ENCODE data around the gene SERINC5. TPM values are rescaled to one million over a fixed set of nuclear protein-coding genes. Genes with fewer than 3 reads are reported as not detected.

SERINC5 gene
- total RNA-seq, 4 donors from 2014 or later = 22.6 to 26.9 (median 24.8) TPM

DNA sequence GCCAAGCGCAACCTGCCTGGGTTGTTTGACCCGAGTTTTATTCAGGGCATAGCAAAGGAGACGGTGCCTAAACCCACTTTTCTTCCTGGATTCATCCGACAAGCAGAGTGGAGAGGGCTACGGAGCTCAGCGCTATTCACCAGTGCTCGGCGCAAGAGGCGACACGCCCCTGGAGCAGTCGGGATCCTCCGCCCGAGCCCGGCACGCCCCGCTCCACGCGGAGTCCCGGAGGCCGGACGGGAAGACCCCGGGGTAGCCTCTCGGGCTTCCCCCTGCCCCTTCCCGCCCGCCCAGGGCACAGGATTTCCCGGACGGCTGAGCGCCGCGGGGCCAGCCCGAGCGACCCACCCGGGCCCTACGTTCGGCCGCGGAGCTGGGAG, 427 bp downstream of the SERINC5 start:
- Histone ChIP-seq H3K4me3 (replicated peaks in 1 of 3) (peak overlapping the region; percentile 16 to 84 (median 68)), H3K36me3 (no peaks in the 10 kb centered on the region), H3K4me1 (peaks cover 17 to 28% of the 10 kb centered on the region in 2 donors), H3K9me3 (no peaks in the 10 kb centered on the region), H3K27me3 (no peaks in the 10 kb centered on the region), H3K27ac (peak overlapping the region; percentile 89 to 99 (median 99))
- TF ChIP-seq POLR2A (IDR thresholded peaks at IDR 0.05) = no peak
- TF ChIP-seq, protein P1, sequence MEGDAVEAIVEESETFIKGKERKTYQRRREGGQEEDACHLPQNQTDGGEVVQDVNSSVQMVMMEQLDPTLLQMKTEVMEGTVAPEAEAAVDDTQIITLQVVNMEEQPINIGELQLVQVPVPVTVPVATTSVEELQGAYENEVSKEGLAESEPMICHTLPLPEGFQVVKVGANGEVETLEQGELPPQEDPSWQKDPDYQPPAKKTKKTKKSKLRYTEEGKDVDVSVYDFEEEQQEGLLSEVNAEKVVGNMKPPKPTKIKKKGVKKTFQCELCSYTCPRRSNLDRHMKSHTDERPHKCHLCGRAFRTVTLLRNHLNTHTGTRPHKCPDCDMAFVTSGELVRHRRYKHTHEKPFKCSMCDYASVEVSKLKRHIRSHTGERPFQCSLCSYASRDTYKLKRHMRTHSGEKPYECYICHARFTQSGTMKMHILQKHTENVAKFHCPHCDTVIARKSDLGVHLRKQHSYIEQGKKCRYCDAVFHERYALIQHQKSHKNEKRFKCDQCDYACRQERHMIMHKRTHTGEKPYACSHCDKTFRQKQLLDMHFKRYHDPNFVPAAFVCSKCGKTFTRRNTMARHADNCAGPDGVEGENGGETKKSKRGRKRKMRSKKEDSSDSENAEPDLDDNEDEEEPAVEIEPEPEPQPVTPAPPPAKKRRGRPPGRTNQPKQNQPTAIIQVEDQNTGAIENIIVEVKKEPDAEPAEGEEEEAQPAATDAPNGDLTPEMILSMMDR (IDR thresholded peaks at IDR 0.05) = no peak
- intact Hi-C loops (cut with DNase I) = loop anchor here (10.0 kb wide), 1 partner anchor 81 kb away; no protein-coding TSS in a partner anchor
- 0% methylated on average over 3 to 5 of the region's 37 CpGs for WGBS, 2 donors
- DNase-seq = peak; percentile 63 to 66

DNA sequence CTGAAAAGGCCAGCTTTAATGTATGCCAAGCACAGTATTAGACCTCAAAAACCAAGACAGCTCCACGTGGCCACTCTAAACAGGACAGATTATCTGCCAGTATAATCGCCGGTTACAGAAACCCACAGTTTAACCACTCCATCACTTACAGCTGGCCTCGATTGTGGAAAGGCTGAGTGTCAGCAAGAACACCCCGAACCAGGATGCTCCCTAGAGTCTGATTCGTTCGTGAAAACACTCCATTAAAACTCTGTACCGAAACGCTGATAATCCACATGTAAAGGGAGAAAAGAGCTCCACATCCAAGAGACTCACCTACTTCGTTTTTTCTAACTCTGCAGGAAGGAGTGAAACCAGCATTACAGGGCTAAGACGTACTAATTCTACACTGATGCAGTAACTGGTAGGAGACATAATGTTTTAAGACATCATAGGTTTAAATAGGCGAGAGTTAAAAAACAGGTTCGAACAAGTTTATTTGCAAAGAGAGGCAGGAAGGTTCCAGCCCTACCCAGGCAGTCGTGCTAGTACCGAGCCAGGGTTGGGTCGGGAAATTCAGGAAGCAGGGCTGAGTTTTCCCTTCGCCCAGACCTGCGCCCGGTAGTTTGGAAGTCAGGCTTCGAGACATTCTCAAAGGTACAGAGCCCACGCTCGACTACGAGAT, 949 bp downstream of the SERINC5 start:
- 3 to 4% methylated on average over 22 to 23 of the region's 23 CpGs for WGBS, 2 donors
- H3K4me1 ChIP-seq = peaks cover 17 to 28% of the 10 kb centered on the region in 2 donors
- H3K36me3 ChIP-seq = no peaks in the 10 kb centered on the region
- intact Hi-C loops (cut with DNase I) = loop anchor here (10.0 kb wide), 1 partner anchor 80 kb away; no protein-coding TSS in a partner anchor
- H3K9me3 ChIP-seq = no peaks in the 10 kb centered on the region
- peak overlapping the region; percentile 89 to 99 (median 99) for H3K27ac ChIP-seq
- TF ChIP-seq, protein P1 (IDR thresholded peaks at IDR 0.05) = no peak
- no peak for TF ChIP-seq POLR2A (IDR thresholded peaks at IDR 0.05)
- no peak for DNase-seq
- peak overlapping the region; percentile 16 to 84 (median 68) for H3K4me3 ChIP-seq (replicated peaks in 1 of 3)
- no peaks in the 10 kb centered on the region for H3K27me3 ChIP-seq

DNA sequence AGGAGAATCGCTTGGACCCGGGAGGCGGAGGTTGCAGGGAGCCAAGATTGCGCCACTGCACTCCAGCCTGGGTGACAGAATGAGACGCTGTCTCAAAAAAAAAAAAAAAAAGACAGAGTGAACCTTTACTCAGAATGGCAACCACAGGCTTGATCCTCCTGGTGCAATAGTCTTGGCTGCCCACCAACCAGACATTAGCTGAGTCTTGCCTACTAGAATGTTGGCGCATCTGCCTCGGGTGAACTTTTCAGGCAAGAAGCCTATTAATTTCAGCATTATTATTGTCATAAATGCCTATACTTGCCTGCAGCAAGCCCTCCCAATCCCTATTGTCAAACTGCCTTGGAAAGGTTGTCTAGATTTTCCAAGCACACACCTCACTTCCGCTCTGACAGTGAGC, 4.2 kb downstream of the SERINC5 start:
- 94 to 96% methylated on average over 8 of the region's 8 CpGs for WGBS, 2 donors
- H3K4me3 ChIP-seq (replicated peaks in 1 of 3) = no peak overlapping the region
- peaks cover 22 to 28% of the 10 kb centered on the region in 2 donors for H3K4me1 ChIP-seq
- no peaks in the 10 kb centered on the region for H3K27me3 ChIP-seq
- TF ChIP-seq, protein P1 (IDR thresholded peaks at IDR 0.05) = no peak
- TF ChIP-seq POLR2A (IDR thresholded peaks at IDR 0.05) = no peak
- no peaks in the 10 kb centered on the region for H3K9me3 ChIP-seq
- H3K27ac ChIP-seq = no peak overlapping the region
- intact Hi-C loops (cut with DNase I) = loop anchor here (10.0 kb wide), 1 partner anchor 77 kb away; no protein-coding TSS in a partner anchor
- DNase-seq = no peak
- H3K36me3 ChIP-seq = no peaks in the 10 kb centered on the region

DNA sequence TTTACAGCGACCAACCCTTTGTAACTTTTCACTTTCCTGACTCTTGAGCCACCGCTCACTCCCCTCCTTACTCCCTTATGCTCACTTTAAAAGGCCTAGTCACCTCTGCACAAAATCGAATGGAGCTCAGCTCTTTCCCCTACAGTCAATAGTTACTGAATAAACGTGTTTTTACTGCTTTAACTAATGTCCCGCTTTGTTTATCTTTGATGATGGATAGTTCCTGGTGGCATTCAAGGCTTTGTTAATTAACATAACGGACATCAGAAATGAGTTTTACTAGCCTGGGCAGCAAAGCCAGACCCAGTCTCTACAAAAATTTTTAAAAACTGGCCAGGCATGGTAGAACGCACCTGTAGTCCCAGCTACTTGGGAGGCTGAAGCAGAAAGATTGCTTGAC, 5.0 kb downstream of the SERINC5 start:
- DNase-seq = no peak
- Histone ChIP-seq H3K27ac (no peak overlapping the region), H3K4me1 (peaks cover 30 to 34% of the 10 kb centered on the region in 2 donors), H3K27me3 (no peaks in the 10 kb centered on the region), H3K9me3 (no peaks in the 10 kb centered on the region), H3K4me3 (replicated peaks in 1 of 3) (no peak overlapping the region), H3K36me3 (no peaks in the 10 kb centered on the region)
- intact Hi-C loops (cut with DNase I) = loop anchor here (10.0 kb wide), 1 partner anchor 76 kb away; no protein-coding TSS in a partner anchor
- WGBS, 2 donors = 79 to 81% methylated on average over 7 of the region's 7 CpGs
- TF ChIP-seq, protein P1 (IDR thresholded peaks at IDR 0.05) = no peak
- no peak for TF ChIP-seq POLR2A (IDR thresholded peaks at IDR 0.05)

DNA sequence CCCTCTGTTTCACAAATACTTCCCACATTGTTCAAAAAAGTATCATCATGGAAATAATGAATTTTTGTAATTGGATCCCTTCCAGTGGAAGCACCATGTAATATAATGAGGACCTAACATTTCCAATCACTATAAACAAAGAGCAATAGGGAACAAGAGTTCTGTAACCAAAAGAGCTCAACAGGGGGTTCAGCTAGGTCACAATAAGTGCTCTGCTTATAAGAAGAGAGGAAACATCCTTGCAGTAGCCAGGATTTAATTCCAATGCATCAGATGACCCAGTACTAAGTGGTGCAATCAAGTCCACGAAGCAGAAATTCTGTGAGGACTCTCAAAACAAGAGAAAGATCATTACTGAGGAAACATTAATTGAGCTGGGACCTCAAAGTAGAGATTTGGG, 5.9 kb downstream of the SERINC5 start:
- Histone ChIP-seq H3K9me3 (no peaks in the 10 kb centered on the region), H3K36me3 (no peaks in the 10 kb centered on the region), H3K4me1 (peaks cover 30 to 36% of the 10 kb centered on the region in 2 donors), H3K4me3 (replicated peaks in 1 of 3) (no peak overlapping the region), H3K27ac (no peak overlapping the region), H3K27me3 (no peaks in the 10 kb centered on the region)
- no peak for DNase-seq
- intact Hi-C loops (cut with DNase I) = loop anchor here (10.0 kb wide), 1 partner anchor 75 kb away; no protein-coding TSS in a partner anchor
- WGBS, 2 donors = 68 to 74% methylated on average over 1 of the region's 1 CpG
- TF ChIP-seq, protein P1 (IDR thresholded peaks at IDR 0.05) = no peak

Measured in thyroid gland (tissue), 4 donors.